Endothelial cell of umbilical vein (primary cell): ENCODE measurements around the gene C12orf57. TPM values are rescaled to one million over a fixed set of nuclear protein-coding genes. Genes with fewer than 3 reads are reported as not detected.

Source experiments
- BruUV-seq: library from RNA; stranded (reverse); fragments of 400-500 nt; replicated peaks from 2 replicates; lab custom pipeline; 2021; lab: Mats Ljungman, UMichigan
- CTCF ChIA-PET: fragments of 300-600, 350-600 bp; sonication (Branson Sonifier 250); formaldehyde crosslinking; loops from one replicate; lab custom pipeline; 2021; ENCODE audit warnings: antibody characterized with exemption, inconsistent platforms; lab: Charles Lee
- POLR2A ChIA-PET: fragments of 300-600, 350-600 bp; sonication (Branson Sonifier 250); formaldehyde crosslinking; loops from one replicate; lab custom pipeline; 2021; ENCODE audit warnings: antibody characterized with exemption, inconsistent platforms; lab: Charles Lee
- DNase-seq: peaks from one replicate; pipeline ENCODE4 v3.0.0-alpha.2; 2011; ENCODE audit warnings: low read depth, low spot score
- FAIRE-seq: peaks from 2 replicates; lab custom pipeline; 2011; peaks lifted over from hg19 to GRCh38; lab: Jason Lieb, UNC
- H2AFZ ChIP-seq: 2 replicates; pipeline ENCODE4 v1.6.0; 2012; ENCODE audit warnings: low read depth, low read length, control low read depth, inconsistent platforms
- H3K27ac ChIP-seq: 2 replicates; pipeline ENCODE4 v1.5.1; 2011; ENCODE audit warnings: low read depth, mild to moderate bottlenecking, control low read depth, low read length, moderate library complexity; ENCODE audit not compliant: insufficient read depth
- H3K27me3 ChIP-seq, 2 experiments: 2 replicates each; pipeline versions ENCODE4 v1.6.0 to v1.6.1; 2011; ENCODE audit warnings: low read length in 2 of 2, mixed read lengths in 1 of 2; ENCODE audit not compliant: control insufficient read depth in 2 of 2, insufficient read depth in 2 of 2
- H3K36me3 ChIP-seq, 2 experiments: 2 replicates in 1 of 2; 3 replicates in 1 of 2; pipeline ENCODE4 v1.5.1; 2011; ENCODE audit warnings: low read length in 2 of 2, mild to moderate bottlenecking in 1 of 2, moderate library complexity in 1 of 2; ENCODE audit not compliant: control insufficient read depth in 2 of 2, insufficient read depth in 2 of 2; ENCODE audit errors: extremely low read depth in 1 of 2
- H3K4me1 ChIP-seq: 3 replicates; pipeline ENCODE4 v1.5.1; 2011; ENCODE audit warnings: mild to moderate bottlenecking, low read length; ENCODE audit not compliant: control insufficient read depth, insufficient read depth; ENCODE audit errors: extremely low read depth
- H3K4me2 ChIP-seq: 2 replicates; pipeline ENCODE4 v1.6.1; 2011; ENCODE audit warnings: low read length, control low read depth, mixed read lengths; ENCODE audit not compliant: insufficient read depth
- H3K4me3 ChIP-seq, 3 experiments: fragments of 200-600 bp in 1 of 3; sonication (generic), shearing (Covaris generic) in 1 of 3; replicated peaks in 1 of 3; 2 replicates each; pipeline ENCODE4 v1.5.1; 2011 to 2016; ENCODE audit warnings: control low read depth in 3 of 3, low read length in 3 of 3, mild to moderate bottlenecking in 2 of 3, inconsistent platforms in 1 of 3, low read depth in 1 of 3, moderate library complexity in 1 of 3; ENCODE audit not compliant: insufficient read depth in 1 of 3
- H3K79me2 ChIP-seq: 2 replicates; pipeline ENCODE4 v1.6.0; 2012; ENCODE audit warnings: low read length, inconsistent platforms; ENCODE audit not compliant: control insufficient read depth, insufficient read depth
- H3K9ac ChIP-seq: replicated peaks from 2 replicates; pipeline ENCODE3; 2011; ENCODE audit warnings: low read length, control low read depth; ENCODE audit not compliant: insufficient read depth; ENCODE audit errors: extremely low read depth
- H3K9me1 ChIP-seq: replicated peaks from 3 replicates; pipeline ENCODE4 v1.6.0; 2011; ENCODE audit warnings: mild to moderate bottlenecking, low read length; ENCODE audit not compliant: control insufficient read depth, insufficient read depth; ENCODE audit errors: extremely low read depth
- H3K9me3 ChIP-seq: replicated peaks from 2 replicates; pipeline ENCODE4 v1.5.1; 2012; ENCODE audit warnings: low read length, inconsistent platforms; ENCODE audit not compliant: control insufficient read depth, insufficient read depth
- H4K20me1 ChIP-seq: replicated peaks from 2 replicates; pipeline ENCODE3; 2011; ENCODE audit warnings: mild to moderate bottlenecking, low read length; ENCODE audit not compliant: control insufficient read depth, insufficient read depth; ENCODE audit errors: extremely low read depth
- CTCF ChIP-seq, 2 donors: IDR thresholded peaks; 1 replicate in 1 of 2; 2 replicates in 1 of 2; pipeline ENCODE4 v1.5.1; 2011; ENCODE audit warnings: low read length in 2 of 2, mild to moderate bottlenecking in 2 of 2, moderate library complexity in 2 of 2, control low read depth in 1 of 2, inconsistent platforms in 1 of 2, low read depth in 1 of 2; ENCODE audit not compliant: insufficient read depth in 1 of 2; ENCODE audit errors: extremely low read depth in 1 of 2
- EZH2 ChIP-seq: IDR thresholded peaks from 2 replicates; pipeline ENCODE4 v1.6.1; 2012; ENCODE audit warnings: borderline replicate concordance, low read depth, mild to moderate bottlenecking, moderate library complexity, low read length, inconsistent platforms; ENCODE audit not compliant: severe bottlenecking
- FOS ChIP-seq: IDR thresholded peaks from 2 replicates; pipeline ENCODE4 v1.6.1; 2011; ENCODE audit warnings: mild to moderate bottlenecking, low read length, moderate library complexity, borderline replicate concordance; ENCODE audit not compliant: insufficient read depth
- GATA2 ChIP-seq: IDR thresholded peaks from 2 replicates; pipeline ENCODE4 v1.7.0; 2011; ENCODE audit warnings: low read depth, mild to moderate bottlenecking, moderate library complexity, mixed read lengths, low read length; ENCODE audit not compliant: insufficient read length, insufficient read depth
- JUN ChIP-seq: IDR thresholded peaks from 2 replicates; pipeline ENCODE4 v1.6.1; 2011; ENCODE audit warnings: borderline replicate concordance, low read depth; ENCODE audit not compliant: insufficient read length, insufficient read depth
- MAX ChIP-seq: IDR thresholded peaks from 2 replicates; pipeline ENCODE4 v1.6.1; 2011; ENCODE audit not compliant: insufficient read depth, insufficient read length
- MYC ChIP-seq: IDR thresholded peaks from one replicate; pipeline ENCODE4 v1.6.1; 2011; ENCODE audit warnings: mild to moderate bottlenecking, low read depth, low read length
- POLR2A ChIP-seq: IDR thresholded peaks from 2 replicates; pipeline ENCODE4 v1.6.1; 2012; ENCODE audit warnings: low read depth, mild to moderate bottlenecking, control low read depth, low read length
- POLR2AphosphoS5 ChIP-seq: IDR thresholded peaks from 2 replicates; pipeline ENCODE4 v1.6.1; 2012; ENCODE audit warnings: low read depth, mild to moderate bottlenecking, control low read depth, low read length, moderate library complexity; ENCODE audit not compliant: insufficient read depth
- dilution Hi-C: fragments of 300-500 bp; cut with MboI; formaldehyde crosslinking; loops from one replicate; pipeline ENCODE4 v1.15.0; 2019; ENCODE audit warnings: low sequenced_read_pairs; ENCODE audit not compliant: extremely low pct_ligation_motif_present
- intact Hi-C: fragments of 100-400 bp; cut with micrococcal nuclease; formaldehyde crosslinking; loops from one replicate; pipeline ENCODE4 v1.10.0; 2022
- polyA plus RNA-seq, 4 experiments: library from polyadenylated mRNA; depleted of rRNA in 3 of 4; stranded (reverse) in 3 of 4; unstranded in 1 of 4; fragments of >200 nt; gene quantifications; 2 replicates each; pipeline versions ENCODE4 v1.2.1 to v1.2.3, GENCODE V29; 2011 to 2012; ENCODE audit warnings: missing spikeins in 1 of 4
- total RNA-seq: library from RNA; stranded (reverse); gene quantifications from 2 replicates; pipeline ENCODE4 v1.2.3, GENCODE V29; 2021

Gene C12orf57
- total and polyA plus RNA-seq, 2 donors (not counting 3 experiments of a cell fraction or from before 2014, with no cell fraction given), result 167 to 729 TPM

- H2AFZ ChIP-seq, result peak overlapping the region; percentile 24
- H3K9me1 ChIP-seq, result no peaks in the 10 kb centered on the region
- peak overlapping the region in 2 of 3 experiments; percentile 14 to 18 for H3K4me3 ChIP-seq
- peaks cover 38% of the 10 kb centered on the region for H3K79me2 ChIP-seq
- dilution Hi-C loops (no loop called here), intact Hi-C loops (no loop called here)
- no peaks in the 10 kb centered on the region for H3K9me3 ChIP-seq
- H3K9ac ChIP-seq, result peak overlapping the region; percentile 37
- TF ChIP-seq FOS (peak; percentile 88), EZH2 (no peak), MAX (no peak), POLR2AphosphoS5 (peak; percentile 43), MYC (no peak), JUN (peak; percentile 87), CTCF (IDR thresholded peaks at IDR 0.05; ENCODE audit: extremely low read depth in 1 of 2, insufficient read depth in 1 of 2, low read depth in 1 of 2, low read length in 2 of 2) (no peak), GATA2 (no peak), POLR2A (peak; percentile 32)
- H3K27ac ChIP-seq, result peak overlapping the region; percentile 72
- no peaks in the 10 kb centered on the region for H3K36me3 ChIP-seq
- peaks cover under 1% of the 10 kb centered on the region for H4K20me1 ChIP-seq
- H3K4me1 ChIP-seq, result peaks cover 45% of the 10 kb centered on the region
- no TSS peak for BruUV-seq
- FAIRE-seq, result peak; percentile 99
- peak overlapping the region; percentile 81 for H3K4me2 ChIP-seq
- POLR2A ChIA-PET, result interaction anchor here (0.8 to 2.3 kb wide), 9 partner anchors 8 to 173 kb away, joined by 3 to 24 read pairs (median 3); partner anchors contain the start of genes C12orf57, MLF2, RNU7-1 and SPSB2
- DNase-seq, result peak; percentile 80
- no peaks in the 10 kb centered on the region for H3K27me3 ChIP-seq
- CTCF ChIA-PET, result interaction anchor here (0.7 to 4.3 kb wide), 23 partner anchors 8 to 219 kb away, joined by 3 to 94 read pairs (median 6); partner anchors contain the start of genes C12orf57, C1RL, CDCA3 and ENO2
These were observed 18.1 kb upstream of the C12orf57 start for GRCh38 chr12:6925540-6926279.
